Retinal pigment epithelial cell (primary cell): ENCODE results near the gene BCL6B.

Experiments used
- DNase-seq: peaks from one replicate; pipeline ENCODE4 v3.0.0-alpha.2; 2010; ENCODE audit warnings: low read depth
- H3K4me3 ChIP-seq: 2 replicates; pipeline ENCODE4 v1.5.1; 2011; ENCODE audit warnings: mild to moderate bottlenecking, low read length, control low read depth, moderate library complexity
- TF ChIP-seq, protein P1 (sequence below): conservative IDR thresholded peaks from 2 replicates; pipeline ENCODE4 v1.5.1; 2011; ENCODE audit warnings: low read depth, low read length, control low read depth, inconsistent platforms

The BCL6B gene

DNA sequence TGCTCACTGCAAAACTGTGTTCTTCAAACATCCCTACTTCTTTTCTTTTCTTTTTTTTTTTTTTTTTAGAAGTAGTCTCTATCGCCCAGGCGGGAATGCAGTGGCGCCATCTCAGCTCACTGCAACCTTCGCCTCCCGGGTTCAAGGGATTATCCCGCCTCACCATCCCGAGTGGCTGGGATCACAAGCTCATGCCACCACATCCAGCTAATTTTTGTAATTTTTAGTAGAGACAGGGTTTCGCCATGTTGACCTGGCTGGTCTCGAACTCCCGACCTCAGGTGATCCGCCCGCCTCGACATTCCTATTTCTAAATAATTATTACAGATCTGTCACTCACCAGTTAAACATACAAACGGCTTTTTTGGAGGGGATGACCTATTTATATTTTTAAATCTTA is 11.4 kb upstream of the BCL6B start:
- peak overlapping the region; percentile 97 for H3K4me3 ChIP-seq
- TF ChIP-seq, protein P1, sequence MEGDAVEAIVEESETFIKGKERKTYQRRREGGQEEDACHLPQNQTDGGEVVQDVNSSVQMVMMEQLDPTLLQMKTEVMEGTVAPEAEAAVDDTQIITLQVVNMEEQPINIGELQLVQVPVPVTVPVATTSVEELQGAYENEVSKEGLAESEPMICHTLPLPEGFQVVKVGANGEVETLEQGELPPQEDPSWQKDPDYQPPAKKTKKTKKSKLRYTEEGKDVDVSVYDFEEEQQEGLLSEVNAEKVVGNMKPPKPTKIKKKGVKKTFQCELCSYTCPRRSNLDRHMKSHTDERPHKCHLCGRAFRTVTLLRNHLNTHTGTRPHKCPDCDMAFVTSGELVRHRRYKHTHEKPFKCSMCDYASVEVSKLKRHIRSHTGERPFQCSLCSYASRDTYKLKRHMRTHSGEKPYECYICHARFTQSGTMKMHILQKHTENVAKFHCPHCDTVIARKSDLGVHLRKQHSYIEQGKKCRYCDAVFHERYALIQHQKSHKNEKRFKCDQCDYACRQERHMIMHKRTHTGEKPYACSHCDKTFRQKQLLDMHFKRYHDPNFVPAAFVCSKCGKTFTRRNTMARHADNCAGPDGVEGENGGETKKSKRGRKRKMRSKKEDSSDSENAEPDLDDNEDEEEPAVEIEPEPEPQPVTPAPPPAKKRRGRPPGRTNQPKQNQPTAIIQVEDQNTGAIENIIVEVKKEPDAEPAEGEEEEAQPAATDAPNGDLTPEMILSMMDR, result no peak
- no peak for DNase-seq

DNA sequence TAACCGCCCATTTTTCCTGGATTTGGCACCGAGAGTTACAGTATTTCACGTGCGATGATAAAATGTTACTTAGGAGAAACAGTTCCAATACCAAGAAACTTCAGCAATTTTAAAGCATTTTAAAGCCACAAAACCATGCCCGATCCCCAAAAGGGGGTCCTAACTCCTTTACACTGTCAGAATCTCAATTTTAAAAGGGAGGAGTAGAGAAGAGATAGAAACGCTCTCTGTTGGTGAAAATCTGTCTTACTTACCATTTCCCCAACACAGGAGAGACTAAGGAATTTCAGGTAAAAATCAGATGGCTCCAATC is 11.0 kb upstream of the BCL6B start:
- DNase-seq, result no peak
- H3K4me3 ChIP-seq, result peak overlapping the region; percentile 97
- TF ChIP-seq, protein P1, result no peak

DNA sequence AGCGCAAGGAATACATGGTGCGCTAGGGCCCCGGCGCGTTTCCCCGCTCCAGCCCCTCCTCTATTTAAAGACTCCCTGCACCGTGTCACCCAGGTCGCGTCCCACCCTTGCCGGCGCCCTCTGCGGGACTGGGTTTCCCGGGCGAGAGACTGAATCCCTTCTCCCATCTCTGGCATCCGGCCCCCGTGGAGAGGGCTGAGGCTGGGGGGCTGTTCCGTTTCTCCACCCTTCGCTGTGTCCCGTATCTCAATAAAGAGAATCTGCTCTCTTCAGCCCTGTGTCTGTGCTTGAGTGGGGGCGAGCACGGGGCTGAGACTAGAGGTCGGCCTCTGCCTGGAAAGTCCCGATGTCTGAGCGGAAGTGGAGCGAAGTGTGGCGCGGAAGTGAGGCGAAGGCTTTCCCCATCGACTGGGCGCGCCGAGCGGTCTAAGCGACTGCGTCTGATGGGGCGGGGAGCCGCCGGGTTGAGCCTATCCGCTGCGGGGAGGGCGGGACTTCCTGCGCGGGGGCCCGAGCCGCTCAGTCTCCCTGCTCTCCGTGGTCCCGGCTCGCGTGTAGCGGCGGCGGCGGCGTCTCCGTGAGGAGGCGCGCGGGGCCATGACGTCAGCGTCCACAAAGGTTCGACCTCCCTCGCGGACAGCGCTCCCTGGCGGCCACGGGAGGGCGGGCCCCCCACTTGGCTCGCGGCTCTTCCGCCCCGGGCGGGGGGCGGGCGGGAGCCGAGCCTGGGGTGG is 8.4 kb upstream of the BCL6B start:
- peak; percentile 82 for DNase-seq
- peak overlapping the region; percentile 97 for H3K4me3 ChIP-seq
- TF ChIP-seq, protein P1, result no peak

DNA sequence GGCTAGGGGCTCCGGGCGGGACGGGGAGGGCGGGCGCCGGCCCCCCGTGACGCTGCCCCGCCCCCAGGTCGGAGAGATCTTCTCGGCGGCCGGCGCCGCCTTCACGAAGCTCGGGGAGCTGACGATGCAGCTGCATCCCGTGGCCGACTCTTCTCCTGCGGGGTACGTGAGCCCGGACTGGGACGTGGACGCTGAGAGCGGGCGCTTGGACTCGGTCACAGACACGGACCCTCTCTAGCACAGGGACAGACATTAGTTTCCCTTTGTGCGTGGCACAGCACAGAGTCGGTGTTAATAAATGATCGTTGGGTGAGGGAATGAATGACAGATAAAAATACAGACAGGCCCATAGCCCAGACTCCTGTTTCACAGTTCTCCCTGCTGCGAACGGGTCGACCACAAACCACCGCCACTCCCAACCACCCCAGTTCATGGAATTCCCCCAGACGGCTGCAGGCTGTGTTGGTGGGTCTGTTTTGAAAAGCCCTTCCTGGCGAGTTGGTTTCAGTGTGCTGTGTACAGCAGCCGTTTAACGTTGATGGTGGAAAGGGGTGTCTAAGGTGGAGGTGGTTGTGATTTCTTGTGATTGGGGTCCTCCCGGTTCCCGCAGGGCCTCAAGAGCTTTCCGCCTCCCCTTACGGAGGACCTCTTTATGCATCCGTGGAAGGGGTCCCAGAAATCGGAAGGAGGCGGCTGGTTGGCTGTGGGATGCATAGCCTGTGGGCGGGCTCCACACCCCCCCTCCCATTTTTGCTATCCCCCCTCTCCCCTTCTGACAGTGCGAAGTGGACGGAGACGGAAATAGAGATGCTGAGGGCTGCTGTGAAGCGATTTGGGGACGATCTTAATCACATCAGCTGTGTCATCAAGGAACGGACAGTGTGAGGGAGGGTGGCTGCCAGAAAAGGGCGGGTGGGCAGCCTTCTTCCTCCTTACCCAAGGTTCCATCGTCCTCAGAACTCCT is 7.6 kb upstream of the BCL6B start:
- TF ChIP-seq, protein P1, result no peak

DNA sequence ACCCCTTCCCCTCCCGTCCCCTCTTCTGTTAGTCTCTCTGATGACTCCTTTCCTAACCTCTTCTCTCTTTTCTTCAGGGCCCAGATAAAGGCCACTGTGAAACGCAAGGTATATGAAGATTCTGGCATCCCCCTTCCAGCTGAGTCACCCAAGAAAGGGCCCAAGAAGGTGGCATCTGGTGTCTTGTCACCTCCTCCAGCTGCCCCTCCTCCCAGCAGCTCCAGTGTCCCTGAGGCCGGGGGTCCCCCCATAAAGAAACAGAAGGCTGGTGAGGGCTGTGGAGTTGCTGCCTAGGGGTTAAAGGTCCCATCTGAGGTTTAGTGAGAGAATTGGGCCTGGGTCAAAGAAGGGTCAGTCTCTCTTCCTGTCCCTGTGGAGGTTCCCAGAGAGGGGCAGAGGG is 6.4 kb upstream of the BCL6B start:
- DNase-seq, result no peak
- H3K4me3 ChIP-seq, result no peak overlapping the region
- TF ChIP-seq, protein P1, result no peak

More for the DNA sequence above, 7.6 kb upstream of the BCL6B start:
- no peak for DNase-seq
- H3K4me3 ChIP-seq, result peak overlapping the region; percentile 97

DNA sequence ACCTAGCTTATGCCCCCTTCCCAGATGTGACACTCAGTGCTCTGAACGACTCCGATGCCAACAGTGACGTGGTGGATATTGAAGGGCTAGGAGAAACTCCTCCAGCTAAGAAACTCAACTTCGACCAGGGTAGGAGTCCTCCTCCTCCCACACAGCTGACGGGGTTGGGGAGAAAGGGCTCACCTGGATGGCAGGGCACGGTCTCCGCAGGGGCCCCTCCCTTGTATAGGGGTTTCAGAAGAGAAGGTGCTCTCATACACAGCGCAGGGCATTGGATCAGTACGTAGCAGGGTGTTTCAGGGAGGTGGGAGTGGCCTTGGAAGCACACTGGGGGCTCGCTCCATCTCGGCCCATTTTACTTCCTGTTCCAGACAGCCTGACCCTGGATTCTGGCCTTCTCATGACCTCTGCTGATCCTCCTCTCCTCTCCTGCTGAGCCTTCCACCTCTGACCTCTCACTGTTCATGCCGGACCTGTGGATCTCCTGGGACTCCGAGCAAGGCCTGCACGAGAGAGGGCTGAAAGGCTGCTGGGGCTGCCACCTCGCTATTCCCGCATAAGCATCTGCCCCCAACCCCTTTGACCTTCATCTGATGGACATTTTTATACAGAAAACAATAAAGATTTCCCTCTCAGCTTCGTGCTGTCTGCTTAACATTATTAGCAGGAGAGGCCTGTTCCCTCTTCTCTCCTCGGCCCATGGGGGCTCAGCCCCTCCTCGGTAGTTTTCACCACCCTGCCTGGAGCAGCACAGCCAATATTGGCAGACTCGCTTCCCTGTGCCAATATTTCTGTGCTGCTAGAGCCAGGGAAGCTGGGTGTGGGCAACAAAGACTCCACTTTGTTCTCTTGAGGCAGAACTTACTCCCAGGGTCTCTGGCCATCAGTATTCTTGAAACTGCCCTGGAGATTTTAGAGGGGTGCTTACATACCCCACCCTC is 5.7 kb upstream of the BCL6B start:
- no peak overlapping the region for H3K4me3 ChIP-seq
- TF ChIP-seq, protein P1, result no peak
- no peak for DNase-seq
